Kidney glomerular epithelial cell (primary cell): ENCODE data around the gene SEPTIN10.

Experiments used
- DNase-seq: peaks from one replicate; lab custom pipeline; 2025; lab: John Stamatoyannopoulos, UW

The SEPTIN10 gene

DNA sequence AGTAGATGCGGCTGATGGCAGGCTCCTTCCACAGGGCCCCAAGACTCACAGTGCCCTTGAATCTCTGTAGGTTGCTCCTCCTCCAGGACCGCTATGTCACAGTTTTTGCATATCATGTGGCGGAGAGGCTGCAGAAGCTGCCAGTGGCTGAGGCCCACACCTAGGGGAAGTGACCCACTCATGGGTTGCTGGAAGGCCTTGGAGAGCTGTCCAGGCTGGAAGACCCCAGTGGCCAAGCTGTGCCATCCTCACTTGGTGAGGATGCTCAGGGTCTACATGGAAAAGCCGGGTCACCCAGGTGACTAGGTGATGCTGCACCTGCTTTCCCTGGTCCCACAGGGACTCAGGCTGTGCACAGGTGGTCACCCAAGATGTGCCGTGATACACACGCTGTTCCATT lies 90.6 kb downstream of the SEPTIN10 start:
- no peak for DNase-seq

DNA sequence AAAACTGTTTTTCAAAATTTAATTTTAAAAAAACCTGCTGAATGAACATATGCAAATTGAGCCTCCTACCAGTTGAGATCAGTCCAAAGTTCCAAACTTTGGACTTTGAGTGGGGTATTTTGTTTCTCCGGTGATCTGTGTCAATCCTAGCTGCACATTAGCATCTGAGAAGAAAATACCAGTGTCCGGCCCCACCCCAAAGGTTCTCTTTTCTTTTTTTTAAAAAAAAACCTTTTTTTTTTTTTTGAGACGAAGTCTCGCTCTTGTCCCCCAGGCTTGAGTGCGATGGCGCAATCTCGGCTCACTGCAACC lies 91.7 kb downstream of the SEPTIN10 start:
- no peak for DNase-seq

- DNase-seq, result no peak
These were observed 92.3 kb downstream of the SEPTIN10 start for GRCh38 chr2:109521233-109522062.

DNA sequence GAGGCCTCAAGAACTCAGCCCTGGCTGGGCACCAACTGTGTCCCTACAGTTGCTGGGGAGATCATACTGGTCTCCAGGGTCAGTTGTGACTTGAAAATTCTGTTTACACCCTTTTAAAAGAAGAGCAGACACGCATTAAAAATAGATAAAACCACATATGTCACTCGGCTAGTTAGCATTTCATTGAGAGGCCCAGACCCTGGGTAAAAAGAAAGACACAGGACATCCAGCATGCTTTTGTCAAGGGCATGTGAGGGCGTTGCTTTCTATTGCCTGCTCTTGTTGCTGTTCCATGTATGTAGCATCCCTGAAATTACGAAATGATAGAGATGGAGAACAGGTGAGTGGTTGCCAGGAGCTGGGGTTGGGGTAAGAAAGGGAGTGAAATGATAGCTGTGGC lies 94.3 kb downstream of the SEPTIN10 start:
- no peak for DNase-seq

DNA sequence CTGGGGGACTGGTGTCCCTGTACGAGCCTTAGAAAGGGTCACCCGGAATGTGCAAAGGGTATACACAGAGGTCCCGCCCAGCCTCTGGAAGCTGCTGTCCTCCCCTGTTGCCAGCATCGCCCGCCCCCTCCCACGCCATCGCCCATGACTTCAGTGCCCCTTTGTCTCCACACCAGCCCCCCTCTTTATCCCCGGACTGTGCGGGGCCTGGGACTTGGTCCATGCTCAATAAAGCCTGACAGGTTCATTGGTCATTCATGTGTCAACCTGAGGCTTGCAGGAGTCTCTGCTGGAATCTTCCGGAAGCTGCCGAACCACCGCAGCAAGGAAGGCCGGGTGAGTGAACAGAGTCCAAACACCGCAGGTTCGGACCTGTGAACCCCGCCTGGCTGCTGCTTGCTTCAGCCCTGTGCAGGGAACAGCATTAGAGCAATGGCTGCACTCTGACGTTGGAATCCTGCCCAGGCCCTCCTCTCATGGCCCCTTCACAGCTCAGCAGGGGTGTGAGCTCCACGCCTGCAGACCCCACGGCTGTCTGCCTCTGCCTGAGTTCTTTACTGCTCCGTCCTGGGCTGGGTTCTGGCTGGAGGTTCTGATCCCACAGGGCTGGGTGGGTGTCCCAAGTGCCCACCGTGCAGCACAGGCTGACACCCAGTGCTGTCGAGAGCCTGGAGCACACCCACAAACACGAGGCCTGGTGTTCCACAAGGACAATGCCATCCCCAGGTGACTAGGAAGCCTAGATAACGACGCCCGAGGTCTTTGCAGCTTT lies 96.5 kb downstream of the SEPTIN10 start:
- DNase-seq, result no peak

GRCh38 chr2:109516445-109517117 lies 97.2 kb downstream of the SEPTIN10 start:
- no peak for DNase-seq

GRCh38 chr2:109514857-109515256 lies 98.9 kb downstream of the SEPTIN10 start:
- no peak for DNase-seq

- DNase-seq, result peak; percentile 45
These were observed 99.8 kb downstream of the SEPTIN10 start for GRCh38 chr2:109513749-109514588.

DNA sequence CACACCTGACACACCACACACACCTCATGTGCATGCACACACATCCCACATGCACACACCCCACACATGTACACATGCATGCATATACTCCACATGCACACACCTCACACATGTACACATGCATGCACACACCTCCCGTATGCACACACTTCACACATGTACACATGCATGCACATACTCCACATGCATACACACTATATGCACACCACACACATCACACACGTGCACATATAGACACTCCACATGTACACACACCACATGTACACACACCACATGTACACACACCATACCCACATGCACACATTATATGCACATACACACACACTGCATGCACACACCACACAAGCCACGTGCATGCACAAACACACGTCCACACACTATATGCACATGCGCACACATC lies 100.5 kb downstream of the SEPTIN10 start:
- no peak for DNase-seq

DNA sequence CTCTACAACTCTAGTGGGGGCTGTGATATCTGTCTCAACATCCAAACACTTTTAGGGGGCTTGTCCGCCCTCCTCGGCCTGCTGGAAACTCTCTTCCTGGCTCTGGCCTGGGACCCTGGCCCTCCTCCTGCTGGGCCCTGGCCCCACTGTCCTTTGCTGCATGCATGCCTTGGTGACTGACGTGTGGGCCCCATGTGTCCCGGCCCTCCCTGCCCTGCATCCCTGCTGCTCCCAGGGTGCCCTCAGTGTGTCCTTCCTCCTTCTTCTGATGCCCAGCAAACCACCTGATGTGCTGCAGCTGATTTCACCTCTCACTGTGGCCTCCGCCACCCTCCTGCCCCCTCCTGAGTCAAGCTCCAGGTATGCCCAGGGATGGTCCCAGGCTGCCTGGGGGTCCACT lies 101.7 kb downstream of the SEPTIN10 start:
- no peak for DNase-seq

- no peak for DNase-seq
These were observed 102.6 kb downstream of the SEPTIN10 start for GRCh38 chr2:109511168-109511567.

- peak; percentile 68 for DNase-seq
These were observed 103.4 kb downstream of the SEPTIN10 start for GRCh38 chr2:109510136-109511028.

- no peak for DNase-seq
These were observed 105.2 kb downstream of the SEPTIN10 start for GRCh38 chr2:109508556-109508955.

GRCh38 chr2:109507828-109508227 lies 105.9 kb downstream of the SEPTIN10 start:
- DNase-seq, result no peak

DNA sequence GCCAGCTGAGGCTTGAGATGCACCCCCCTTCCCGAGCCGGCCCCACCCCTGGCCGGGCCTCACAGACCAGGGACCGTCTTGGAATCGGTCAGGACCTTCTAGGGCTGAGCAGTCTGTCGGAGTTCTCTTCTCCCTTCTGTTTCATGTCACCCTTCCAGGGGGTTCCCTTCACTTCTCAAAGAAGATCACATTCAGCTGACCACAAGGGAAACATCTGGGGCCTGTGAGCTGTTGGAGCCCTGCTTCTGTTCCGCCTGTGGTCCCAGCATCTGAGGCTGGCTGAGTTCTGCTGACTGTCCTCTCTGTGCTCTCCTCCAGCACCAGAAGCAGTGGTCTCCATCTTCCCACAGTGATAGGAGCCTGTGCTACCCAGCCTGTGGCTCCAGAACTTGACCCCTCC lies 106.5 kb downstream of the SEPTIN10 start:
- no peak for DNase-seq

DNA sequence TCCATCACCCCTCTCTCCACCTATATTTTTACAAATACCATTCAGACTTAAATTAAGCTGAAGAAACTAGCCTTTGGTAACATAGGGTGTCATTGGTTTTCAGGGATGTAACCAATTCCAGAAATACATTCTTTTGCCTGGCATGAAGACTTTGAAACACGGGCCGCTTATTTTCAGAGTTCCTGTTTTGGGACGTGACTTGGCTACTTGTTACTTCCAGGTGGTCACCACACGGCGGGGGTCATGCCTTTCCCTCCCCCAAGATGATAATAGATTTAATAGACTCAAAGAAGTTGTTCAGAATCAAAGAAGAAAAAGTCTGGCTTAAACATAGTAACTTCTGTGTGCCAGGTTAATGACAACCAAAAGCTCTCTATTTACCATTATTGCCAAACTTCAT lies 110.6 kb downstream of the SEPTIN10 start:
- DNase-seq, result no peak

- DNase-seq, result no peak
These were observed 112.3 kb downstream of the SEPTIN10 start for GRCh38 chr2:109501461-109501860.

DNA sequence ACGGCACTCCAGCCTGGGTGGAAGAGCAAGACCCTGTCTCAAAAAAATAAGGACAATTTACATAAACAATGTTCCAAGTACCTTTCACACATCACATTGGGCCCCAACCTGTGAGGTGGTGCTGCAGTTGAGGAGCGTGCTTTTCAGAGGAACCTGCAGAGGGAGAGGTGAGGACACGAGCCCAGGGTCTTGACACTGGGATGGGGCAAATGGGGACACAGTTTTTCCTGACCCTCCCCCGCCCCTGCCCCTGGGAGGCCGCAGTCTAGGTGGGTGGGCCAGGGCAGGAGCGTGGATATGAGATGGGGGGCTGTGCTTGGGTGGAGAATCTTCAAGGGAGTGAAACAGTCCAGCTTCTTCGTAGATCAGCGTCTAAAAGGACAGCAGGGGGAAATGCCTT lies 112.9 kb downstream of the SEPTIN10 start:
- no peak for DNase-seq

DNA sequence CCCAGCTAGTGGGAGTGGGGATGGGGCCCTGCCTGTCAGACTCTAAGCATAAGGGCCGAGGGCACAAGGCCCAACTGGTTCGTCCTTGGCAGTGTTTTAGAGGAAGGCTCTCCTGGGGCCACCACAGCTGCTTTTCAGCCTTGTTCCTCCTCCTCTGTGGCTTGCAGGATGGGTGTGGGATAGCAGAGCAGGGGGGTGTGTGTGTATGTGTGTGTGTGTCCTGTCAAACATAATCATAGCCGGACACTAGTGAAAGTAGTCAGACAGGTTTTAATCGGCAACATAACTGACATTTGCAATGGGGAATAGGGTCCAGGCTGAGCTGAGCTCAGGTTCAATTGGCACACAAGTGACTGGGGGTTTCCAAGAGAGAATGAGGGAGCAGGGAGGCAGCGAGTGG lies 114.2 kb downstream of the SEPTIN10 start:
- no peak for DNase-seq

- no peak for DNase-seq
These were observed 114.9 kb downstream of the SEPTIN10 start for GRCh38 chr2:109498906-109499305.
